Raji (cell line): Measurements from ENCODE around the gene OR1J4.

Experiments
- POLR2A ChIP-seq: IDR thresholded peaks from 2 replicates; pipeline ENCODE4 v1.6.1; 2011; ENCODE audit warnings: low read depth, low read length, control low read depth; ENCODE audit not compliant: insufficient read depth

The OR1J4 gene

DNA sequence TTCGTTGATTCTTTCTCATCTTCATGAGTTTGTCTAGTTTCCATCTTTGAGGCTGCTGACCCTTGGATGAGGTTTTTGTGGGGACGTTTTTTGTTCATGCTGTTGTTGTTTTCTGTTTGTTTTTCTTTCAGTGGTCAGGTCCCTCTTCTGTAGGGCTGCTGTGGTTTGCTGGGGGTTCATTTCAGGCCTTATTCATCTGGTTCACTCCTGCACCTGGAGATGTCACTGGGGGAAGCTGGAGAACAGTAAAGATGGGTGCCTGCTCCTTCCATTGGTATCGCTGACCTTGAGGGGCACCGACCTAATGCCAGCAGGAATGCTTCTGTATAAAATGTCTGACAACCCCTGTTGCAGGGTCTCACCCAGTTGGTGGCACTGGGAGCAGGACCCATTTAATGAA, 42.5 kb downstream of the OR1J4 start:
- TF ChIP-seq POLR2A: no peak

- no peak for TF ChIP-seq POLR2A
These were observed 43.3 kb downstream of the OR1J4 start for GRCh38 chr9:122562134-122562760.

DNA sequence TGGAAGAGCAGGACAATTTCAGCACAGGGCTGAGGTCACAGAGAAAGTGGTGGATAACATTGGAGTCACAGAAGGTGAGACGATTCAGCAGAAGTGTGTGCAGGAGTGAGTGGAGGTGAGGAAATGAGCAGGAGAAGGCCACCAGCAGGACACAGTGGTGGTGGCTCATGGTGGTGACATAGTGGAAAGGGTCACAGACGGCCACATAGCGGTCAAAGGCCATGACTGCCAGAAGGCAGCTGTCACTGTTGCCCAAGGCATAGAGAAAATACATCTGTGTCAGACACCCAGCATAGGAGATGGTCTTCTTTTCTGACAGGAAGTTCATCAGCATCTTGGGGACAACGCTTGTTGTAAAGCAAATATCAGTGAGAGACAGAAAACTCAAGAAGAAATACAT, 49.0 kb downstream of the OR1J4 start:
- no peak for TF ChIP-seq POLR2A
